Measurements from ENCODE around the gene A1BG.
A peak's percentile ranks its signal among the peaks of the same experiment; 100 is the strongest.

- TF ChIP-seq CTCF (conservative IDR thresholded peaks at IDR 0.05; ENCODE audit: low read length) (peak; percentile 43), EZH2phosphoT487 (IDR thresholded peaks at IDR 0.05; ENCODE audit: borderline replicate concordance) (no peak)
Observed at GRCh38 chr19:58387338-58388174, 34.3 kb upstream of the A1BG start.

Measured in Loucy (cell line).